Left renal cortex interstitium (tissue), 4 donors: ENCODE results near the gene DDX1. TPM values are rescaled to one million over a fixed set of nuclear protein-coding genes. Genes with fewer than 3 reads are reported as not detected.

Source experiments
- DNase-seq, 4 donors: peaks; one replicate each; pipeline ENCODE4 v3.0.0-alpha.2; 2013; ENCODE audit warnings: low read depth in 4 of 4, low spot score in 2 of 4, missing footprints in 1 of 4
- polyA plus RNA-seq, 4 donors: library from polyadenylated mRNA; unstranded; fragments of 120-200 nt; gene quantifications; one replicate each; pipeline ENCODE4 v1.2.1, GENCODE V29; 2013; ENCODE audit not compliant: insufficient read length in 4 of 4

DDX1 gene
- polyA plus RNA-seq, 4 donors, result 148 to 187 (median 173) TPM

DNA sequence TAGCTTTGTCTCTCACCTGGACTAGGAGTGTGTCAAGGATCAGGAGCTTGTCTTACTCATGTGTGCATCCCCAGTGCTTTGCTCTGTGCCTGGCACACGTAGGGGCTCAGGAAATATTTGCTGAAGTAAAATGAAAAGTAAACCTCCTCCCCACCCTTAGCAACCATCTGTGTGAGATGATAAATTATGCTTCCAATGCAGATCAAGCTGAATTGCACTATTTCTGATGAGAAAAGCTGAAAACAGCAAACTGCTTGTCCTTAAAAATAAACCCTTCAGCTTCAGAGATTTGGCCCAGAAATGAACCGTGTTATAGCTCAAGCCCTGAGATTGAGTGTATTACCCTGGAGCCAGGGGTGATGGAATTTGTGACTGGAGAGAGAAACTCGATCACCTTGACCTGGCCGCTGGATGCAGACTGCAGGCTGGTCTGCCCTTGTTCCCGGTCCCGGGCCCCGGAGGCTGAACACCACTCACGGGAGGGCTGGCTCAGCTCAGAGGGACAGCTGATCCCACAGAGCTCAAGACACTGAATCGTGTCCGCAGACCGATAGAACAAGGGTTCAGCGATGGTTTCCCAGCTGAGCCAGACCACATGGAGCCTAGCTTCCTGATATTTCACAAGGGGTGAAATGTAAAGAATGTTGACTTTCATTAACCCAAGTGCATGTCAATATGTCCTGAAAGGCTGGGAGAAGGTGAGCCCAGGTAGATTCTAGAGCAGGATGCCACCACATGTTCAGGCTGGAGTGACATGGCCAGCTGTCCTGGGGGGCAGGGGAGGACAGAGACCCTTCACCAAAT lies 50.5 kb downstream of the DDX1 start:
- no peak for DNase-seq

GRCh38 chr2:15642815-15643500 lies 51.3 kb downstream of the DDX1 start:
- peak in 1 of 4 donors; percentile 61 for DNase-seq

DNA sequence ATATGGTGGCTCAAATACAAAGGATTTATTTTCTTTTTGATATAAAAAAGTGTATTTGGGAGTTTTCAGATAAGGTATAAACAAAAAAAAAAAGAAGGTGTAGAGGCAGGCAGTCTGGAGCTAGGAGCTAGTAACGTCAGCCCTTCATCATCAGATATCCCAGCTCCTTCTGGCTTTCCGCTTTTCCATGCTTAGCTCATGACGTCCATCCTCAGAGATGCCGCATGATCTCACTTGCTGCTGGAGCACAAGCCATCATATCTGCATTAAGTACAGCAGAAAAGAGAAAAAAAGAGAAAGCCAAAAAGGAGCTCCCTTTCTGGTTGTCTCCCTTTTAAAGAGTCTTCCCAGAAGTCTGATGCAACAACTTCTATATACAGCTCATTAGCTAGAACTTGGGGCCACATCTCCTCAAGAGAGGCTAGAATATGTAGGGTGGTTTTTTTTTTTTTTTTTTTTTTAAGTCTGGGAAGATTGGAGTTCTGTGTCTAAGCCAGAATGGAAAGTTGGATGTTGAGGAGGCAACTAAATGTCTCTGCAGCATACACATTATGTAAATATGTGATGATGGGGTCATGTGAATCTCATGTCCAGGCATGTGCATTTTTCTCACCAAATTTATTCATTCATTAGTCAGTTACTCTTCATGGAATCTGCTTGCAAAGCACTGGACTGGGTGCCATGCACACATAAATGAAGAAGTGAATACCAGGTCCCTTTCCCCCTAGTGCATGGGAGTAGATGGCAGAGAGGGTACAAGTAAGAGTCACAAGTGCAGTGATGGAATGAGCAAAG lies 52.3 kb downstream of the DDX1 start:
- no peak for DNase-seq

DNA sequence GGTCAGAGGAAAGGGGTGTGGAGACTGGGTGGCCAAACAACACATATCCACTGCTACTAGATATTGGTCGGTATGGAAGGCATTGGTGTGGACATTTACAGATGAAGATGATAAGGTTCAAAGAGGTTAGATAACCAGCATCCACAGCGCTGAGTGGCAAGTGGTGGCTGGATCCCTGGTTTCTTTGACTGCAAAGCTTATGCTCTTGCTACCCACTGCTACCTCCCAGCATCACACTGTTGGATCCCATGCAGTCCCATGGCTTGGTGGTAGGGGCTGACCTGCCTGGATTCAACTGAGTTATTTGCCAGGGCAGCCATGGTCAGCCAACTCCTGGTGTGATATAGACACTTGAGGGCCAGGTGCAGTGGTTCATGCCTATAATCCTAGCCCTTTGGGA lies 53.6 kb downstream of the DDX1 start:
- no peak for DNase-seq

DNA sequence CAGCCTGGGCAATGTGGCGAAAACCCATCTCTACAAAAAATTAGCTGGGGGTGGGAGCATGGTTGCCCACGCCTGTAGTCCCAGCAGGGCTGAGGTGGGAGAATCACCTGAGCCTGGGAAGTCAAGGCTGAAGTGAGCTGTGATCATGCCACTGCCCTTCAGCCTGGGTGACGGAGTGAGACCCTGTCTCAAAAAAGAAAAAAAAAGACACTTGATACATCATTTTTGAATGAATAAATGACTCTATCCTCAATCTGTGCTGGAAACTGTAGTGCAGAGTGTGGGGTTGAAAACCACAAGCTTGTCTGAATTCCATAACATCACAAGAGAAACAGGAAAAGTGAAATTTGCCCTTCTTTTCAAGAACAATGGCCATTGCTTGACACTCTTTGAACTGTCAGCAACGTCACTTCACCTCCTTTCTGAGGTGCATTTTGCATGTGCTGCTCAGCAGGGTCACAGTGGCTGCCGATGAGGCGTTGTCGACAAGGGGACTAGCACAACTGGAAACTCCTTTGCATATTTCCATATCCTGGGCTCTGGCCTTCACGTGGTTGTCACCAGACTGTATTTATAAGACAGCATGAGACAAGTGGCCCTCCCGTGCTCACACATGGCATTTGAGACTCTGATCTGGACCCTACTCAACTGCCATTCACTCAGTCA lies 54.2 kb downstream of the DDX1 start:
- DNase-seq, result no peak

- no peak for DNase-seq
Measured at GRCh38 chr2:15646661-15647060, 55.0 kb downstream of the DDX1 start.

GRCh38 chr2:15647622-15648590 lies 56.2 kb downstream of the DDX1 start:
- DNase-seq, result no peak

DNA sequence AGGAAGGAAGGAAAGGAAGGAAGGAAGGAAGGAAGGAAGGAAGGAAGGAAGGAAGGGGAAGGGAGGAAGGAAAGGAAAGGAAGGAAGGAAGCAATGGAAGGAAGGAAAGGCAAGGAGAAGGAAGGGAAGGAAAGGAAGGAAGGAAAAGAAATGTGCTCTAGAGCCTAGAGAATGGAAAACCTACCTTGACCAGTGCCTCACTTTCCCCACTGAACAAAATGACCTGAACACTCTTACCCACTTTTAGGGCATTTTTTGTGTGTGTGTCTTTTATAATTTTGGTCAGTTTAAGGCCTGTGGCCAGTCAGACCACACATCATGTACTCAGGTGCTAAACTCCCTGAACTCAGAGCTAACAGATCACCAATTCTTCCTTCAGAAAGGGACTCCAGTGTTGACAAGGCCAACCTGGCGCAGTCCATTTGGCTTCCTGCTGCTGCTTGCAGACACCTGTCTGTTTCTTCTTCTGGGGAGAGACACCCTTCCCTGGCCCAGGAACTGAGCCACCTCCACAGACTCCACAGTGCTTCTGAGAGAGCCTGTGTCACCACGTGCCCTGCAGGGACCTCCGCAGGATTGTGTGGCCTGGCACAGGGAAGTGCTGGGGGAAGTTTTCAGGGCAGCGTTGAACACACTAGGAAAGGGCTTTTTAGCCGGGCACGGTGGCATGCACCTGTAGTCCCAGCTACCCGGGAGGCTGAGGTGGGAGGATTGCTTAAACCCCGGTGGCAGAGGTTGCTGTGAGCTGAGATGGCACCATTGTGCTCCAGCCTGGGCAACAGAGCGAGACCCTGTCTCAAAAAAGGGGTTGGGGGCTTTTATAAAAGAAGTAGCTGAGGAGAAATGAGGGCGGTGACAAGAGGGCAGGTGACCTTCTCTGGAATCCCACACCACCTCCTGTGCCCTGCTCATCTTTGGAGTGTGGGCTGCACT lies 57.2 kb downstream of the DDX1 start:
- DNase-seq, result no peak

DNA sequence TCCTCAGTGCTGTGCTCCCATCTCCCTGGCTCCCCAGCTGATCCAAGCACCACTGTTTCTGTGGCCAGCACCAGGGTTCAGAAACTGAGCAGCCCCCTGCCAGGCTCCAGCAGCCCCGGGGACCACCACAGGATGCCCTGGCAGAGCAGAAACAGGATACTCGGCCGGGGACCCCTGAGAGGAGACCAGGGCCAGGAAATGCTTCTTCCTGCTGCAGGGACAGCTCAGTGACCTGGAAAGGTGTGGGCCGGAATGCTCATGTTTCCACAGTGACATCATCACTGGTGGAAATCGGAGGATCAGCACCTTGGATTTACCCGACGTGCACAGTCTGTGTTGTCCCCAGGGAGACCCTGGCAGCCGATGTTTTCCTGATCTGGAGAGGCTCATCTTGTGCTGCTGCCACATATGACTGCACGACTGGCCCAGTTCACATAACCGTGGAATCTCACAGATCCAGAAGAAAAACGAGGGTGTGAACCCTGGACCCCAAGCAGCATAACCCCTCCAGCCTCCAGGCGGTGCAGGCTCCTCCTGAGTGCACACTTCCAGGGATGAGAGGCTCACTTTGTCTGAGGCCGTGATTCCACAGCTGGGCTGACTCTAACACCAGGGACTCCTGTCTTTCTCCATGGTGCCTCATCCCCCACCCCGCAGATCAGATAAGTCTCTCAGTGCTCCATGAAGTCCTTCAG lies 58.0 kb downstream of the DDX1 start:
- no peak for DNase-seq

DNA sequence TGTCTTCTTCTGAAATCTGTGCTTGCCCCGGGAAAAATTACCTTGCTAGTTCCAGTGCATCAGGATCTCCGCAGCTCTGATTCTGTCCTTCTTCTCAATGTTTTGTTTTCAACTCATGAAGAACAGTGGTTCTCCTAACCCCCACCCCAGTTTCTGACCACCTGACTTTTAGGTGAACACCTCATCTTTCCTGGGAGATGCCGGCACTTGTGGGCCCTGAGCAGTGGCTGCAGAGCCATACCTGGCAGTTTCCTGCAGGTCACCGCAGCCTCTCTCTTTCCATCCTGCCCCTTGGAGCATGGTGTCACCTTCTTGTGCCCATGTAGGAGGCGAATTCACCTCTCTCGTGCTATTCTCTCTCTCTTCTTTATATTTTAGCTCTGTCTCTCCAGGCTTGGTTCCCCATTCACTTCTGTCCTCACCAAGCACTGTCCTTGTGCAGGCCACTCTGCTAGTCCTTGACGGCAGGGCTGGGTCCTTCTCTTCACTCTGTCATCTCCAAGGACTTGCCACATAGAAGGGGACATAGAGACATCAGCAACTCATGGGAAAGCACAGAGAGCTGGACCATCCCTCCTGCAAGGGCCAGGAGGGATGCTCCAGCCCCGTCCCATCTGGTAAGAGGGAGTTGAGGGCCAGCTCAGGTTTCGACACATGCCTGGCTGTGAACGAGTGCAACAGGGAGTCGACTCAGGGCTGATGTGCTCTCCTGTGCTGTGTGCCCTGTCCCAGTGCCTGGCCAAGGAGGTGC lies 59.1 kb downstream of the DDX1 start:
- no peak for DNase-seq

- DNase-seq, result no peak
Measured at GRCh38 chr2:15651367-15651727, 59.7 kb downstream of the DDX1 start.

DNA sequence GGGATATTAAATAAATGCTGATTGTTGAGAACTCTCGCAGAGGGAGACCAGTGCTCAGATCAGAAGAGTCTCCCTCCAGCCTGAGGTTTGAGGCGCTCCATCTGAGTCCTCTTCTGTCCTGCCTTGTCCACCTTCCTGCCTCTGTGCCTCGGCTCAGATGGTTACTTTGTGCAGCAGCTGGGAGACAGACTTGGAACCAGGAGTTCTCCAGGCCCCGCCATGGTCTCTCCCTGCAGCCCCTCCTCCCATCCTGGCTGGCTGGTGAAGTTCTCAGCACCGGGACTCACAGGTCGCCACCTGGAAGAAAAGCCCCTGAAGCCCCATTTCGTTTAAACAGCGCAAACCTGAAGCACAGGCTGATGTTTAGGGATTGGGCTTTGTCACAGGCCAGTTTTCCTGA lies 60.6 kb downstream of the DDX1 start:
- DNase-seq, result no peak

- peak in 1 of 4 donors; percentile 61 for DNase-seq
Measured at GRCh38 chr2:15652801-15653200, 61.1 kb downstream of the DDX1 start.

- DNase-seq, result no peak
Measured at GRCh38 chr2:15653806-15654726, 62.4 kb downstream of the DDX1 start.

- no peak for DNase-seq
Measured at GRCh38 chr2:15654727-15655073, 63.0 kb downstream of the DDX1 start.

DNA sequence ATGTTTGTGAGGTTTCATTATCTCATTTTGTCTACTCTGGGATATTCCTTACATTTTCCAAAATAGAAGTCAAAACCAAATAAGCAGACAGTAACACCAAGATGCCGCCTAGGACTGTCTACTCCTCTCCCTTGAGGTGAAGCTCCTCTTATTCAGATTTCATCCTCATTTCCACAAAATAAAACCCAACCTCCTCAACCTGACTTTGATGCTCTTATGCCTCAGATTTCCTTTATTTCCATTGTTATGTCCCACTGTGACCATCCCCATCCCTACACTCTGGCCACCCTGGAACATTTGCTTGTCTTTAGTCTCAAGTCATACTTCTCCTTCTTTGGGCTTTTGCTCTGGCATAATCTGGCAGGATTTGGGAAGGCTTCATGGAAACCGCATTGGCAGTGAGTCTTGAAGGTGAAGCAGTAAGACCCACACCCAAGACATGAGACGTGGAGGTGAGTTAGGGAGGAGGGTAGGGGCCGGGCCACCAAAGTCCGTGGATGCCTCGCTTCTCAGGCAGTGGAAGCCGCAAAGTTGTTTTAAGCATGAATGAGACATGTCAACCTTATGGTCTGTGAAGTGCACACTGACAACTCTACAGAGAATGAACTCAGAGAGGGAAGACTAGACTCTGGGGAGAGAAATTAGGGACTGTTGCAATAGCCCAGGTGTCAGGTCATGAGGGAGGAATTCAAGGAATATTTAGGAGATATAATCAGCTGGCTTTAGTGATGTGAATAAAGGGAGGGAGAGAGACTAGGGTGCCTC lies 63.6 kb downstream of the DDX1 start:
- DNase-seq, result no peak
